H1 (cell line): ENCODE results near the gene IRAK4. TPM values are rescaled to one million over a fixed set of nuclear protein-coding genes. Genes with fewer than 3 reads are reported as not detected.

Source experiments
- HDAC2 ChIP-seq, 2 experiments: fragments of 300-600 bp in 1 of 2; sonication (generic) in 1 of 2; IDR thresholded peaks; 2 replicates each; pipeline ENCODE4 v1.6.1; 2011 to 2012; ENCODE audit warnings: low read depth in 2 of 2, low read length in 2 of 2, mild to moderate bottlenecking in 2 of 2, moderate library complexity in 2 of 2, borderline replicate concordance in 1 of 2, inconsistent platforms in 1 of 2
- TBP ChIP-seq: IDR thresholded peaks from 2 replicates; pipeline ENCODE4 v1.6.1; 2011; ENCODE audit warnings: low read depth, low read length, improper control_type of control experiment
- polyA plus RNA-seq, 7 experiments: library from polyadenylated mRNA; depleted of rRNA in 3 of 7; stranded (reverse) in 5 of 7; unstranded in 2 of 7; fragments of >200 nt in 5 of 7; fragments of 200-250 nt in 2 of 7; gene quantifications; 1 replicate in 5 of 7; 2 replicates in 1 of 7; 4 replicates in 1 of 7; pipeline versions ENCODE4 v1.2.1 to v1.2.3, GENCODE V29; 2011 to 2013; ENCODE audit warnings: missing spikeins in 2 of 7, mixed read lengths in 2 of 7
- total RNA-seq: library from RNA; stranded (reverse); fragmentation: NEBNext Ultra II Directional; extraction: Animal tissue kit (Norgen Biotek cat#: 25700); gene quantifications from 2 replicates; pipeline ENCODE4 v1.2.1, GENCODE V29; 2021
- TF ChIP-seq, protein P1 (sequence below): IDR thresholded peaks from 2 replicates; pipeline ENCODE4 v1.6.1; 2011; ENCODE audit warnings: low read length, improper control_type of control experiment

The IRAK4 gene
- total and polyA plus RNA-seq, 2 of the 8 experiments (the other 6 are each of a cell fraction or from before 2014, with no cell fraction given), result 2.3 to 7.7 TPM

GRCh38 chr12:43806737-43807072, 48.0 kb downstream of the IRAK4 start (continued):
- TF ChIP-seq TBP, result no peak
- TF ChIP-seq, protein P1, sequence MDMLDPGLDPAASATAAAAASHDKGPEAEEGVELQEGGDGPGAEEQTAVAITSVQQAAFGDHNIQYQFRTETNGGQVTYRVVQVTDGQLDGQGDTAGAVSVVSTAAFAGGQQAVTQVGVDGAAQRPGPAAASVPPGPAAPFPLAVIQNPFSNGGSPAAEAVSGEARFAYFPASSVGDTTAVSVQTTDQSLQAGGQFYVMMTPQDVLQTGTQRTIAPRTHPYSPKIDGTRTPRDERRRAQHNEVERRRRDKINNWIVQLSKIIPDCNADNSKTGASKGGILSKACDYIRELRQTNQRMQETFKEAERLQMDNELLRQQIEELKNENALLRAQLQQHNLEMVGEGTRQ, result no peak
- TF ChIP-seq HDAC2 (IDR thresholded peaks at IDR 0.05; ENCODE audit: borderline replicate concordance in 1 of 2, low read depth in 2 of 2, low read length in 2 of 2), result no peak
